Activated T-helper 1 cell treated with anti-CD3 and anti-CD28 coated beads, Interleukin-12 subunit alpha, Interleukin-12 subunit beta, Interleukin-2, Interleukin-4 antibody, amounts not matched to agents 30 ng/mL and 10 ng/mL and 1 ng/mL, durations not matched to agents 14 hours and 24 hours and 36 hours (primary cell): ENCODE data around the gene ESRRG. TPM values are rescaled to one million over a fixed set of nuclear protein-coding genes. Genes with fewer than 3 reads are reported as not detected.

Experiments
- DNase-seq: peaks from one replicate; pipeline ENCODE4 v3.0.0; 2021; ENCODE audit warnings: low spot score
- H3K27ac Mint-ChIP-seq: one replicate; pipeline ENCODE4 v1.8.0; 2021; ENCODE audit warnings: mild to moderate bottlenecking, mixed read lengths
- H3K27me3 Mint-ChIP-seq: one replicate; pipeline ENCODE4 v1.8.0; 2022; ENCODE audit warnings: mild to moderate bottlenecking, moderate library complexity, mixed read lengths; ENCODE audit not compliant: insufficient read depth
- H3K36me3 Mint-ChIP-seq: one replicate; pipeline ENCODE4 v1.8.0; 2021; ENCODE audit warnings: low read depth, mixed read lengths
- H3K4me1 Mint-ChIP-seq: one replicate; pipeline ENCODE4 v1.8.0; 2021; ENCODE audit warnings: low read depth, mixed read lengths
- H3K4me3 Mint-ChIP-seq: one replicate; pipeline ENCODE4 v1.8.0; 2021; ENCODE audit warnings: mild to moderate bottlenecking, moderate library complexity, mixed read lengths
- H3K9me3 Mint-ChIP-seq: one replicate; pipeline ENCODE4 v1.8.0; 2021; ENCODE audit warnings: mixed read lengths
- intact Hi-C: fragments of 100-400 bp; cut with micrococcal nuclease; formaldehyde crosslinking; loops from one replicate; pipeline ENCODE4 v1.15.1; 2024
- total RNA-seq: library from RNA; stranded (reverse); gene quantifications from 2 replicates; pipeline ENCODE4 v1.2.3, GENCODE V29; 2022

ESRRG gene
- total RNA-seq, result not detected in 2 replicates

DNA sequence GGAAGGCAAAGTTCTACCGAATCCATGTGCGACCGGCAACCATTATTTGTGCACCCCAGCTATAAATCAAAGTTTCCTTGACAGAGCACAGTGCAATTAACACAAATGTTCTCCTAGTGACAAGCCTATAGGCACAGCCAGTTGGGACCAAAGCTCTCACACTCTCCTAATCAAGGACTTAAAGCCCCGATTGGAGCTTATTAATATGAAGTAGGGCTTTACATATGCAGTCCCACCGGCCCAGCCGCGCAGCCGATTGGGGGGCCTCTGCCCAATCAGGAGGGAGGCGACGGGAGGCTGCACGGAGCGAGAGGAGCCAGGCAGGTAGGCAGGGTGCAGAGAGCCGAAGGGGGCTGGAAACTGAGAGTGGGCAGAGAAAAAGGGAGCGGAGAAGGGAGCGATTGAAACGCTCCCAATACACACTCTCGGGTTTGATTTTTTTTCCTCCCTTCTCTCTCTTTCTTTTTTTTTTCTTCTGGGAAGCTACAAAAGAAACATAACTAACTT lies at the start of gene ESRRG:
Gene ESRRG (minus strand): TSS at position 156 of the 507 bp plus-strand sequence. CDS start 130 bp downstream, at position 26.
- Mint-ChIP-seq H3K36me3 (no peaks in the 10 kb centered on the region), H3K4me3 (no peak within 1 kb of the TSS), H3K27me3 (peaks cover 16% of the 10 kb centered on the region), H3K4me1 (no peaks in the 10 kb centered on the region), H3K9me3 (no peaks in the 10 kb centered on the region), H3K27ac (no peak within 1 kb of the TSS)
- no peak for DNase-seq
- intact Hi-C loops, result no loop called here

DNA sequence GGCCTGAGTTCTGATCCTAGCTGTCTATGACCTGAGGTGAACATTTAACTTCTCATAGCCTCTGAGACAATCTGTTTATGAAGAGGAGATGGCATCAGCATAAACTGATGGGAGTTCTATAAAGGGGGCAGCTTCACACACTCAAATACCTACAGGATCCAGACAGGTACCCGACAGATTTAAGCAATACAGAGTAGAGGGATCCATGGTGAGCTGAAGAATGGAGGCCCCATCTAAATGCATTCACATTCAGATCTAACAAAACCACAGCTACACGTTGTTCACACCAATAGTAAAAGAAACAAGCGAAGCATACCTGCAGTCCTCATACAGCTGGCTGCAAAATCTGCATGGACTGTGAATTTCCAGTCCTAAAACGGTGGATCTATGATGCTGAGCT lies 48.7 kb upstream of the ESRRG start:
- no peaks in the 10 kb centered on the region for H3K27me3 Mint-ChIP-seq
- intact Hi-C loops, result no loop called here

DNA sequence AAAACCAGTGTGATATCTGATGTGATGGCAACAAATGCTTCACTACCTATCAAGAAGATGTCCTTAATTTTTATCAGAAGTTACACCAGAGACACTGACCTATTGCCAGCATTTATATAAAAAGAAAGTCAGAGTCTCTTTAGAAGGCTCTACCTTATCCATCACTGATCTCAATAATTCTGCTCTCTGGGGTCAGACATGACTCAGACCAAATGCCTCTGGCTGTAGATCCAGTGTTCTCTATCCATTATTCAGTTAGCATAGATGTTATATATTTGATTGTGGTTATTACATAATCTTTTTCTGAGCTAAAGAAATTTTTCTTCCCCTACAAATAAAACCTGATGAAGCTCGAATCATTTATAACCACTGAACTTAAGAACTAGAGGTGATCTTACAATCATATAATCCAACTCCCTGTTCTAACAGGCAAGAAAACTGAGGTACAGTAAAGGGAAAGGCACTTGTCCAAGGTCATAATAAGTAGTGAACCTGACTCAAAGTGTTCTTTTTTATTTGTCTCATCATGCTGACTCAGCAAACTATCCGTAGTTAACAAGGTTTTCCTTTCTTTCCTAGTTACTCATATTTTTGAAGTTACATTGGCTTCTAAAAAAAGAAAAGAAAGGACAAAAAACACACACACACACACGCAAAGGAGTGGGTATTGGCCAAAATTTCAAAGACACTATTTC lies 43.6 kb upstream of the ESRRG start:
- intact Hi-C loops, result no loop called here
- Mint-ChIP-seq H3K9me3 (no peaks in the 10 kb centered on the region), H3K36me3 (no peaks in the 10 kb centered on the region), H3K27ac (no peak overlapping the region), H3K4me1 (no peaks in the 10 kb centered on the region), H3K4me3 (no peak overlapping the region), H3K27me3 (no peaks in the 10 kb centered on the region)
- DNase-seq, result no peak

More for the DNA sequence above, 48.7 kb upstream of the ESRRG start:
- H3K9me3 Mint-ChIP-seq, result no peaks in the 10 kb centered on the region
- H3K36me3 Mint-ChIP-seq, result no peaks in the 10 kb centered on the region
- H3K4me3 Mint-ChIP-seq, result no peak overlapping the region
- no peak for DNase-seq
- no peak overlapping the region for H3K27ac Mint-ChIP-seq
- H3K4me1 Mint-ChIP-seq, result no peaks in the 10 kb centered on the region

DNA sequence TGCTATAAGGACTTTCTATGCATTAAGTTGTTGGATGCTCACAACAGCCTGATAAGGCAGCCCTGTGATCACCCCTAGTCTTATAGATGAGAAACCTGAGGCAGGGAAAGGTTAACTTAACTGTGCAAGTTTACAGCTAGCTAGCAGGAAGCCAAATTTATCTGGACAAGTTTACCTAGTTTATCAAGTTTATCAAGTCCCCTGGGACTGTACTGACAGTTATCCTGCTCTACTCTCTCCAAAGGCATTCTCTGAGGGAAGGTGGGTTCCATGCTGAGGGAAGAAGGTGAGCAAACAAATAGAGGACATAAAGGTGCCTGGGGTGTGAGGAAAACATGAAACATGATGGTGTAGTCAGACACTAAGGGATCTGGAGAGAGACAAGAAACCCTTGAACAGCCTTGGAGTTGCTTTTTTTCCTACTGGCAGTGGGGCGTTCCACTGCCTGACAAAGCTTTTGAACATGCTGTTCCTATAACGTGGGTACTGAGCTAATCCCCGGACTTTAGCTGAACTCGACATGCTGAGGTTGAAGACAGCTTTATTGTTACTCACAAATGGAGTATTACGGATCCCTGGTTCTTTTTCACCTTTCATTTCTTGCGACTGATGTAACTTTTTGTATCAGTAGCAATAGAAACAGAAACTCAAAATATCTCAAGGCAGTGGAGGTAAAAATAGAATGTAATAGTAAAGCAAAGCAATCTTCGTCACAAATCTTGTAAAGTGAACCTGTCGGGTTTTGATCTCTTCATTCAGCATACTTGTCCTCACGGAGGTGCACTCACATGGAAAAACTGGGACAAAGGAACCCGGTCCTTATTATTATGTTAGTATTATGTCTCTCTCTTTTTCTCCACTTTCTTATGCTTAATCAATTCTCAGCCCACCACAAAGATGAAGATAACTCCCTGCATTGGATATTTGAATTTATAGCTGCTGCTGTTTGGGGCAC lies 42.4 kb upstream of the ESRRG start:
- no peak overlapping the region for H3K27ac Mint-ChIP-seq
- H3K36me3 Mint-ChIP-seq, result no peaks in the 10 kb centered on the region
- no peak for DNase-seq
- H3K9me3 Mint-ChIP-seq, result no peaks in the 10 kb centered on the region
- no peak overlapping the region for H3K4me3 Mint-ChIP-seq
- no peaks in the 10 kb centered on the region for H3K27me3 Mint-ChIP-seq
- no peaks in the 10 kb centered on the region for H3K4me1 Mint-ChIP-seq
- intact Hi-C loops, result no loop called here

DNA sequence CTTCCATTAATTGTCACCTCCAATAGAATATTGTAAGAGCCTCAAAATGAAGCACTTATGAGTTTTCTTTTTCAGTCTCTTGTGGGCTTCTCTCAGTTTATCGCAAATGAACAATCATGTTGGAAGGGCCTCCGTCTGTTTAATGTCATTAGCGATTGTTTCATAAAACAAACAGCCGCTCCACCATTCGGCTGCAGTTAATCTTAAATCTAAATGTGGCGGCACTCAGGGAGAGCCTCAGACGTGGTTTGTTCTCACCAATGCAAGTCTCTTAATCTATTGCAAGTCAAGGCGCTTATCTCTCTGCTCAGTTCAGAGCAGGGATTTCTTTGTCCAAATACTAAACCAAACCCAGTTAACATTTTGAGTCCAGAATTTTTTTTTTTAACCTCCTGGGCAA lies 34.9 kb upstream of the ESRRG start:
- intact Hi-C loops, result no loop called here
- Mint-ChIP-seq H3K36me3 (no peaks in the 10 kb centered on the region), H3K9me3 (no peaks in the 10 kb centered on the region), H3K4me1 (no peaks in the 10 kb centered on the region), H3K27ac (no peak overlapping the region), H3K27me3 (no peaks in the 10 kb centered on the region), H3K4me3 (no peak overlapping the region)
- no peak for DNase-seq

DNA sequence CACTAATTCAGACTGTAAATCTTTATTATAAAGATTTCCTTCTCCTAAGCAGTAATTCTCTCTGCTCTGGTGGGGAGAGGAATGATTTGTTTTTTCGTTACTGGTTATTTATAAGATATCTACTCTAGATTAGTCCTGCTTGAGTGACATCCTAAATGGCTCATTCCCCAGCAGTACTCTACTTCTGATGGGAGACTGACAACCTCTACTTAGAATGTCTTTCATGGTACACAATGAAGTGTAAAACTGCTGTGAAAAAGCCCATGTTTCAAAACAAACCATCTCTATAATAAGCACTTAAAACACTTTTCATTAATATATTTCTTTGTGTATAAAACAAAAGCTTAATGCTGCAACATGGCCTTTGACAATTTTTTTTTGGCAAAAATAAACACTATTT lies 33.9 kb upstream of the ESRRG start:
- H3K36me3 Mint-ChIP-seq, result no peaks in the 10 kb centered on the region
- DNase-seq, result no peak
- no peak overlapping the region for H3K4me3 Mint-ChIP-seq
- H3K27ac Mint-ChIP-seq, result no peak overlapping the region
- intact Hi-C loops, result no loop called here
- no peaks in the 10 kb centered on the region for H3K4me1 Mint-ChIP-seq
- no peaks in the 10 kb centered on the region for H3K9me3 Mint-ChIP-seq
- H3K27me3 Mint-ChIP-seq, result no peaks in the 10 kb centered on the region

DNA sequence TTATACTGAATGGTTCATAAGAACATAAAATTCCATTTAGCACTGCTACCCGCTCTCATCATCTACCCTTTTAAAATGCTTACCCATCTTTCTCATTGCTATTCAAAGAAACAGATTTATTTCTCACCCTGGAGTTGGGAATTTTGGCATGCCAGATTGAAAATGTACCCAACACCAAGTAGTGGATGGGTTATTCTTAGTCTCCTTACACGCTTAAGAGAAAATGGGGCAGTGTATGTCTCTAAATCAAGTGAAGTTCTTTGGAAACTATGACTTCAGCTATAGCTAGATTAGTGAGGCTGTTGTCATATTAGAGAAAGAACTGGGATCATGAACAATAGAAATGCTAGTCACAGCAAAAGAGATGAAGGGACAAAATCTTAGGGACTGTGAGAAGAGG lies 27.7 kb upstream of the ESRRG start:
- no peak for DNase-seq
- intact Hi-C loops, result no loop called here
- no peak overlapping the region for H3K4me3 Mint-ChIP-seq
- no peaks in the 10 kb centered on the region for H3K27me3 Mint-ChIP-seq
- no peaks in the 10 kb centered on the region for H3K4me1 Mint-ChIP-seq
- H3K27ac Mint-ChIP-seq, result no peak overlapping the region
- no peaks in the 10 kb centered on the region for H3K9me3 Mint-ChIP-seq
- H3K36me3 Mint-ChIP-seq, result no peaks in the 10 kb centered on the region

DNA sequence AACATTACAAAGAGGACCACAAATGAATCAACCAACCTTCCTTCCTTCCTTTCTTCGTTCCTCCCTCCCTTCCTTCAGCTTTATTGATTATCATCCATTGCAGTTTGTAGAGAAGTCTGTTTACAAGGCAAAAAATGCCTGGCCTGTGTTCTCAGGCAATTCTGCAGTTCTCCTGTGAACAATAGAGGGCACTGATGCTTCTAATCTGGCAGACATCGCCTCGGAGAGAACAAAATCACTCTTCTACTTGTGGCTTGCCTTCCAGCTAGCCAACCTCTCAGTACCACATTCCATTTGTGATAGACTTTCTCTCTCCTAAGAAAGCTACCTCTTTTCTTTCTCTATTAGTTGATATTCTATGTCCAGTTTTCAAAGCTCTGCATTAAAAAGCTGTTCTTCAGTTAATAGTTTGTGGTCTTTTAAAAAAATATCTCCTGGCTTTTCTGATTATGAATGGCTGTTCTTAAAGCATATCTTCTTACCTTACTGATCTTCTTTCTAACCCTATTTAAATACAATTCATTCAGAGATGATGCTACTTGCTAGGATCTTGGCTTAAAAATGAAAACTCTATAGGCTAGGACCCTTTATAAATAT lies 26.9 kb upstream of the ESRRG start:
- intact Hi-C loops, result no loop called here
- DNase-seq, result no peak
- no peak overlapping the region for H3K27ac Mint-ChIP-seq
- no peaks in the 10 kb centered on the region for H3K36me3 Mint-ChIP-seq
- no peak overlapping the region for H3K4me3 Mint-ChIP-seq
- H3K9me3 Mint-ChIP-seq, result no peaks in the 10 kb centered on the region
- H3K27me3 Mint-ChIP-seq, result no peaks in the 10 kb centered on the region
- H3K4me1 Mint-ChIP-seq, result no peaks in the 10 kb centered on the region

DNA sequence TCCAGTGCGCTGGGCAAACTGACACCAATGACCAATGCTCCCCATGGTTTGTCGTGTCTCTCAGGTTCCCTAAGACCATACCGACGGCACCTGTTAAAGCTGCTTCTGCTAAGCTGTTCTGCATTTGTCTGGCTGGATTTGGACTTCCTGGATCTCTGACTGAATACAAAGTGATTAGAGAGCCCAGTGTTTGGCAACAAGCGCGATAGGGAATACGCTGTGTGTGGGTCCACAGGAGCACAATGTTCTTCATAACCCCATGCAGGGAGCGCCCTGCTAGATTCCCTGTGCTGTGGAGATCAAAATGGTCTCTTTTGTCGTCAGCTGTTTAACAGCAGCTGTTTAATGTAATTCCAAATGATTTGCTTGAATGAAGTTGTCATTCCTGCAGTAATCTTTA lies 26.0 kb upstream of the ESRRG start:
- intact Hi-C loops, result no loop called here
- Mint-ChIP-seq H3K36me3 (no peaks in the 10 kb centered on the region), H3K9me3 (no peaks in the 10 kb centered on the region), H3K27ac (no peak overlapping the region), H3K27me3 (no peaks in the 10 kb centered on the region), H3K4me3 (no peak overlapping the region), H3K4me1 (no peaks in the 10 kb centered on the region)
- no peak for DNase-seq

DNA sequence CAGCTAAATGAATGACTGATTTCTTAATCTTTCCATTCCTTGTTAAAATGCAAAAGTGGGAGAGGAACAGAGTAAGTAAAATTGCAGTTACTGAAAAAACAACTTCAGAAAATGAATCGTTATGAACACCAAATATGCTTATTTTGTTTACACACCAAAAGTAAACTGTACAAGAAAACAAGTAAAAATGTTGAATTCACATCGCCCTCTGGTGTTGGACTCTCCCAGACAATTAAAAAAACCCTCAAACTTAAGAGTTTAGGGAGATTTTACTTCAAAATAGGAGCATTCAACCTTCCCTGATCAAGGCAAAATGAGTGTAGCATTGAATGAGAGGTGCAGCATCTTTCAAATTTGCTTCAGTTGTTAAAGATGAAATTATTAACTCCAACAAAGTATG lies 19.4 kb upstream of the ESRRG start:
- intact Hi-C loops, result no loop called here
- no peaks in the 10 kb centered on the region for H3K36me3 Mint-ChIP-seq
- no peaks in the 10 kb centered on the region for H3K27me3 Mint-ChIP-seq
- no peak for DNase-seq
- no peak overlapping the region for H3K27ac Mint-ChIP-seq
- H3K4me3 Mint-ChIP-seq, result no peak overlapping the region
- no peaks in the 10 kb centered on the region for H3K4me1 Mint-ChIP-seq
- H3K9me3 Mint-ChIP-seq, result no peaks in the 10 kb centered on the region

DNA sequence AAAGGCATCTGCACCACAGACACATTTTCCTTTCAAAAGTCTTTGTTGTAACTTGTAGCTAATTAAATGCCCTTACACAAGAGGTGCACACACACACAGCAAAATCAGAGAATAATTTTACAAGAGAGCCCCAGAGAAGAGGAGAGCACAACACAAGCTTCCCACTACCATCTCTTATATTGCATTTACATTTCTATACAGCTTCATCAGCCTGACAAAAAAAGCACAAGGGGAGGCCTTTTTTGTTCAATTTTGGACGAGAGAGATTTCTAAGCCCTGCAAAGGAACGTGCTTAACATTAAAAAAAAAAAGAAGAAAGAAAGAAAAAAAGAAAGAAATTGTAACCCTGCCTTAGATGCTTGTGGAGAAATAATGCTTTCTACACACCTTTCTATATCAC lies 17.1 kb upstream of the ESRRG start:
- H3K27ac Mint-ChIP-seq, result no peak overlapping the region
- no peaks in the 10 kb centered on the region for H3K36me3 Mint-ChIP-seq
- H3K9me3 Mint-ChIP-seq, result no peaks in the 10 kb centered on the region
- H3K4me1 Mint-ChIP-seq, result no peaks in the 10 kb centered on the region
- no peak for DNase-seq
- intact Hi-C loops, result no loop called here
- H3K27me3 Mint-ChIP-seq, result no peaks in the 10 kb centered on the region
- H3K4me3 Mint-ChIP-seq, result no peak overlapping the region

DNA sequence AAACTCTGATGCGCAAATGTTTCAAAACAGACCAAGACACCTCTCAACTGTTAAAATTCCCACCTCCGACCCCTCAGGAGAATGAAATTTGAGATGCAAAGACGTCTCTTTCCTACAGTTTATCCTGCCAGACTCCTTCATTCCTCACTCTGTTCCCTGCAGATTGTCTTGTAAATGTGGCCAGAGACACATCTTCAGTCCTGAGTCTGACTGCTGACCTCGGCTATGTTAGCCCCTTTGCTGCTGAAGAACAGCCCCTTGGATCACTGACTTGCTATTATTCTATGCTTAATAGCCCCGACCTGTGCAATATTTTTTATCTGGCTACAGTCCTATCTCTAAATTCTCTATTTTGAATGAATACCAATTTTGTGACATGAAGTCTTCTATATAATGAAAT lies 16.6 kb upstream of the ESRRG start:
- Mint-ChIP-seq H3K36me3 (no peaks in the 10 kb centered on the region), H3K4me3 (no peak overlapping the region)
- DNase-seq, result no peak

DNA sequence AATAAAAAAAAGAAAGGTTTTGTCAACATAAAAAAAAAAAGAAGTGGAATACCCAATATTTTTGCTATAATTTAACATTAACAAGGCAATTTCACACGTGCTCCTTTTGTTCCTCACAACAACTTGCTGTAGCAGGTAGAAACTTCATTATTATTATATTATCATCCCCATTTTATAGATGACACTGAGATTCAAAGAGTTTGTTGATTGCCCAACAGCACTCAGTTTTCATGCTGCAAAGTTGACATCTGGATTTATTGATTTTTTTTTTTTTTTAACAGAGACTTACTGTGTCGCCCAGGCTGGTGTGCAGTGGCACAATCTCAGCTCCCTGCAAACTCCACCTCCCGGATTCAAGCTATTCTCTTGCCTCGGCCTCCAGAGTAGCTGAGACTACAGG lies 8.9 kb upstream of the ESRRG start:
- no peaks in the 10 kb centered on the region for H3K27me3 Mint-ChIP-seq
- intact Hi-C loops, result no loop called here
- peaks cover 6% of the 10 kb centered on the region for H3K9me3 Mint-ChIP-seq
- no peaks in the 10 kb centered on the region for H3K36me3 Mint-ChIP-seq
- no peak overlapping the region for H3K4me3 Mint-ChIP-seq
- DNase-seq, result no peak
- H3K27ac Mint-ChIP-seq, result no peak overlapping the region
- no peaks in the 10 kb centered on the region for H3K4me1 Mint-ChIP-seq

More for the DNA sequence above, 16.6 kb upstream of the ESRRG start:
- H3K9me3 Mint-ChIP-seq, result no peaks in the 10 kb centered on the region
- no peaks in the 10 kb centered on the region for H3K4me1 Mint-ChIP-seq
- intact Hi-C loops, result no loop called here
- no peak overlapping the region for H3K27ac Mint-ChIP-seq
- no peaks in the 10 kb centered on the region for H3K27me3 Mint-ChIP-seq
